Measurements from ENCODE around the gene MROH2B. TPM values are rescaled to one million over a fixed set of nuclear protein-coding genes. Genes with fewer than 3 reads are reported as not detected.
"Not testable (repeated sequence)": the region's sequence is repeated elsewhere in the genome, so short reads cannot be mapped to it uniquely, and the experiment has no call there.

The MROH2B gene
- total RNA-seq, 1 donor from 2014 or later, result not detected

GRCh38 chr5:41032973-41033372 lies 38.2 kb downstream of the MROH2B start:
- no peak overlapping the region for H3K4me3 Mint-ChIP-seq
- TF ChIP-seq CTCF (IDR thresholded peaks at IDR 0.05; ENCODE audit: unreplicated experiment), result no peak
- no peak for DNase-seq (ENCODE audit: low spot score in 2 of 2, unreplicated experiment in 2 of 2)
- peaks cover 22% of the 10 kb centered on the region for H3K9me3 Mint-ChIP-seq
- no peak overlapping the region for H3K27ac Mint-ChIP-seq
- H3K27me3 Mint-ChIP-seq (ENCODE audit: low read depth), result no peaks in the 10 kb centered on the region
- H3K4me1 Mint-ChIP-seq, result no peaks in the 10 kb centered on the region
- H3K36me3 Mint-ChIP-seq, result no peaks in the 10 kb centered on the region

GRCh38 chr5:41022600-41022999 lies 48.5 kb downstream of the MROH2B start:
- DNase-seq (ENCODE audit: low spot score in 2 of 2, unreplicated experiment in 2 of 2); H3K27me3 Mint-ChIP-seq (ENCODE audit: low read depth); H3K27ac Mint-ChIP-seq: not testable (repeated sequence)

DNA sequence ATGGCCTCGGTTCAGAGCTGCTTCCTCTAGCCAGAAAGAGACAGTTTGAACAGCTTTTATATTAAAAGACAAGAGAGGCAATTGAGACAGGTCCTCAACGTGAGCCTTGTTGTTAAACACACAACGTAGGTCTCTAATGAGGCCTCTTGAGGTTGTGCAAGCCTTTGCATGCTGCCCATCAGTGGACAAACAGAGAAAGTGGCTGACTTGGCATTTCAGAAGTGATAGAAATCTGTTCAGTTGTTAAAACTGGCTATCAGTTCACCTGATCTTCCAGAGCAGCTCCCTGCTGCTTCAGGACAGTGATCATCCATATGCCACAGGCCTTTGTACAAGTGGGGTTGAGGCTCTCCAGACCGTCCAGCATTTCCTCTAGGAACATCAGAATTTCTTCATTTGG lies 58.8 kb downstream of the MROH2B start:
- no peak overlapping the region for H3K4me3 Mint-ChIP-seq
- DNase-seq (ENCODE audit: low spot score in 2 of 2, unreplicated experiment in 2 of 2), result no peak
- peaks cover 3% of the 10 kb centered on the region for H3K27me3 Mint-ChIP-seq (ENCODE audit: low read depth)
- no peaks in the 10 kb centered on the region for H3K36me3 Mint-ChIP-seq
- H3K4me1 Mint-ChIP-seq, result no peaks in the 10 kb centered on the region
- no peak overlapping the region for H3K27ac Mint-ChIP-seq
- H3K9me3 Mint-ChIP-seq, result no peaks in the 10 kb centered on the region
- TF ChIP-seq CTCF (IDR thresholded peaks at IDR 0.05; ENCODE audit: unreplicated experiment), result no peak

More at GRCh38 chr5:41022600-41022999, 48.5 kb downstream of the MROH2B start:
- H3K36me3 Mint-ChIP-seq, H3K4me3 Mint-ChIP-seq, H3K4me1 Mint-ChIP-seq: not testable (repeated sequence)
- peaks cover 28% of the 10 kb centered on the region for H3K9me3 Mint-ChIP-seq

DNA sequence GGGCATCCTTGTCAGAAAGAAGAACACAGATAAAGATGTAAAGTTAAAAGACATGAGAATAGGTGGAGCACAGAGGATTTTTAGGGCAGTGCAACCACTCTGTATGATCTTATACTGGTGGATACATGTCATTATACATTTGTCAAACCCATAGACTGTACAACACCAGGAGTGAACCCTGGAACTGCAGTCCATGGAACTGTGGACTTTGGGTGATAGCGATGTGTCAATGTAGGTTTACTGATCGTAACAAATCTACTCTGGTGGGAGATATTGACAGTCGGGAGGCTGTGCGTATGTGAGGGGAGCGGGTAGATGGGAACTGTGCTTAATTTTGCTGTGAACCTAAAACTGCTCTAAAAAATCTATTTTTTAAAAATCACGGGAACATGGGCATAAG lies 60.6 kb downstream of the MROH2B start:
- Mint-ChIP-seq H3K27me3 (ENCODE audit: low read depth) (peaks cover 3% of the 10 kb centered on the region), H3K36me3 (no peaks in the 10 kb centered on the region), H3K4me1 (no peaks in the 10 kb centered on the region), H3K9me3 (peaks cover 3% of the 10 kb centered on the region), H3K27ac (no peak overlapping the region), H3K4me3 (no peak overlapping the region)
- TF ChIP-seq CTCF (IDR thresholded peaks at IDR 0.05; ENCODE audit: unreplicated experiment), result no peak
- no peak for DNase-seq (ENCODE audit: low spot score in 2 of 2, unreplicated experiment in 2 of 2)

DNA sequence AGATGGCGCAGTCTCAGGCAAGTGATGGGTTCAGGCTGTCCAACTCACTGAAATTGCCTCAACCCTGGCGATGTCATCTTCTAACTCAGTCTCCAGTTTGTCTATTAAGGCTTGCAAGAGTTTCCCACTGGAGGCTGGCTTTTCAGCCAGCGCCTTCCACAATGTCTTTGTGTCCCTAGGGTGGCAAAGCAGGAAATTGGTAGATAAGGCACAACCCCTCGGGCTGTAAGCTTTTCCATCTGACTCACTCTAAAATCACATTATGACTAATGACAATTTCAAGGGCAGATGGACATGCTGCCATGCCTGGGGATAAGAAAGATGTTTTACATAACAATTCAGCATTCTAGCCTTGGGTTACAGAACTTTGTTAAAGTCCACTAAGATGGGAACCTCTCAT lies 61.9 kb downstream of the MROH2B start:
- Mint-ChIP-seq H3K27ac (no peak overlapping the region), H3K4me3 (no peak overlapping the region), H3K36me3 (no peaks in the 10 kb centered on the region), H3K27me3 (ENCODE audit: low read depth) (peaks cover 3% of the 10 kb centered on the region), H3K4me1 (no peaks in the 10 kb centered on the region), H3K9me3 (peaks cover 3% of the 10 kb centered on the region)
- no peak for TF ChIP-seq CTCF (IDR thresholded peaks at IDR 0.05; ENCODE audit: unreplicated experiment)
- DNase-seq (ENCODE audit: low spot score in 2 of 2, unreplicated experiment in 2 of 2), result no peak

DNA sequence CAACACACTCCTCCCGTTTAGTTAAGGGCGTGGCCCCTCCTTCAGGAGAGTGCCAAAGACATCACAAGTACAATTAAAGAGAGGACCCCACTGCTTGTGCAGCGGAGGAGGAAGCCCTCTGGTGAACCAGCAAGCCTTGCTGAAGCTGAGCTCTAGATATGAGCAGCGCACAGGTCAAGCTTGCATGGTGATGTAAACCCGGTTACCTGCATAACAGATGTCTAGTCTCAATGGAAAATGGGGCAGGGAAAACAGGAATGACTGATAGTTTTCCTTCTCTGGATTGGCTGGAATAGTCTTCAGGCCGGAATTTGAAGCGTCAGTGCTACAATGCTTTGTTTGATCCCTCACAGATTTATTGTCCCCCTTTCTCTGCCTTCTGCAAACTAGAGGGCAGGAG lies 66.2 kb downstream of the MROH2B start:
- Mint-ChIP-seq H3K36me3 (no peaks in the 10 kb centered on the region), H3K27me3 (ENCODE audit: low read depth) (no peaks in the 10 kb centered on the region), H3K4me3 (no peak overlapping the region), H3K4me1 (no peaks in the 10 kb centered on the region), H3K9me3 (peaks cover 3% of the 10 kb centered on the region), H3K27ac (no peak overlapping the region)
- no peak for DNase-seq (ENCODE audit: low spot score in 2 of 2, unreplicated experiment in 2 of 2)
- no peak for TF ChIP-seq CTCF (IDR thresholded peaks at IDR 0.05; ENCODE audit: unreplicated experiment)

Measured in mesothelial cell of epicardium (in vitro differentiated cells).